Measurements from ENCODE around the gene VPS4A.

VPS4A gene

DNA sequence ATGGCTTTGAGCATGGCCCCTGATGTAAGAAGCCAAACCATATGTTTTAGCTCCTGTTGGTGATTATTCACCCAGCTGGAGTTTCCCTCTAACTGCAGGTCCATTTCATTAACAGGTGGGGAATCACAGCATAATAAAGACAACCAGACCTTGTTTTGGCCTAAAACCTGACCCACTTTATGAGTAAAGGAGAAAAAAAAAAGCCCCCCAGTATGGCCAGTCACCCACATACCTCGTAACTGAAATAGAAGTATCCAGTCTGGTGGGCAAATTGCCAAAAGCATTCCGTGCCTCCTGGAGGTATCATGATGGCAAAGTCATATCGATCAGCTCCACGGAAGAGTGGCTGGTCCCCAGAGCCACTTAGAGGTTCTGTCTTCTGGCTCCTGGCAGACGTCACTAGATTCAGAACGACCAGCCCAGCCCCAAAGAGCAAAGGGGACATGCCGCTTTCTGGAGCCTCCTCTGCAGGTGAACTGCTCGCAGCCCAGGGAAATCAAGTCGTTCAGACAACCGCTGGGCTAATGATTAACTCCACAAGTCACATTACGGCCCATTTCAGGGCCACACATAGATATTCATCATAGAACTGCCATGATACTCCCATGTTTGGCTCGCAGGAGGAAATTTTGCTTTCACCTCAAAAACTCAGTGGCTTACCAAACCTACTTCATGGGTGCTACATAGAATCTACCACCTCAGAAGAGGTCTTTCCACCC lies 40.3 kb downstream of the VPS4A start, which contains the start of gene TMED6:
Gene TMED6 (minus strand): TSS at position 478 of the 719 bp plus-strand sequence. CDS start 33 bp downstream, at position 445.
- no peak for TF ChIP-seq POLR2AphosphoS5 (IDR thresholded peaks at IDR 0.05; ENCODE audit: low read depth, low read length)
- TF ChIP-seq SIN3A (IDR thresholded peaks at IDR 0.05; ENCODE audit: borderline replicate concordance, insufficient read depth, low read length), result no peak
- TF ChIP-seq FOXP2 (optimal IDR thresholded peaks at IDR 0.05; ENCODE audit: borderline replicate concordance, extremely low read depth, extremely low read length, insufficient read depth), result no peak
- TF ChIP-seq, protein P1, sequence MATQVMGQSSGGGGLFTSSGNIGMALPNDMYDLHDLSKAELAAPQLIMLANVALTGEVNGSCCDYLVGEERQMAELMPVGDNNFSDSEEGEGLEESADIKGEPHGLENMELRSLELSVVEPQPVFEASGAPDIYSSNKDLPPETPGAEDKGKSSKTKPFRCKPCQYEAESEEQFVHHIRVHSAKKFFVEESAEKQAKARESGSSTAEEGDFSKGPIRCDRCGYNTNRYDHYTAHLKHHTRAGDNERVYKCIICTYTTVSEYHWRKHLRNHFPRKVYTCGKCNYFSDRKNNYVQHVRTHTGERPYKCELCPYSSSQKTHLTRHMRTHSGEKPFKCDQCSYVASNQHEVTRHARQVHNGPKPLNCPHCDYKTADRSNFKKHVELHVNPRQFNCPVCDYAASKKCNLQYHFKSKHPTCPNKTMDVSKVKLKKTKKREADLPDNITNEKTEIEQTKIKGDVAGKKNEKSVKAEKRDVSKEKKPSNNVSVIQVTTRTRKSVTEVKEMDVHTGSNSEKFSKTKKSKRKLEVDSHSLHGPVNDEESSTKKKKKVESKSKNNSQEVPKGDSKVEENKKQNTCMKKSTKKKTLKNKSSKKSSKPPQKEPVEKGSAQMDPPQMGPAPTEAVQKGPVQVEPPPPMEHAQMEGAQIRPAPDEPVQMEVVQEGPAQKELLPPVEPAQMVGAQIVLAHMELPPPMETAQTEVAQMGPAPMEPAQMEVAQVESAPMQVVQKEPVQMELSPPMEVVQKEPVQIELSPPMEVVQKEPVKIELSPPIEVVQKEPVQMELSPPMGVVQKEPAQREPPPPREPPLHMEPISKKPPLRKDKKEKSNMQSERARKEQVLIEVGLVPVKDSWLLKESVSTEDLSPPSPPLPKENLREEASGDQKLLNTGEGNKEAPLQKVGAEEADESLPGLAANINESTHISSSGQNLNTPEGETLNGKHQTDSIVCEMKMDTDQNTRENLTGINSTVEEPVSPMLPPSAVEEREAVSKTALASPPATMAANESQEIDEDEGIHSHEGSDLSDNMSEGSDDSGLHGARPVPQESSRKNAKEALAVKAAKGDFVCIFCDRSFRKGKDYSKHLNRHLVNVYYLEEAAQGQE (IDR thresholded peaks at IDR 0.05; ENCODE audit: insufficient read depth in 1 of 2, low read depth in 2 of 2, low read length in 2 of 2), result no peak
- TF ChIP-seq TAF1 (IDR thresholded peaks at IDR 0.05; ENCODE audit: borderline replicate concordance, insufficient read depth, low read length), result no peak

GRCh38 chr16:69363281-69363717 lies 52.1 kb downstream of the VPS4A start:
- TF ChIP-seq POLR2AphosphoS5 (IDR thresholded peaks at IDR 0.05; ENCODE audit: low read depth, low read length) (no peak), TAF1 (IDR thresholded peaks at IDR 0.05; ENCODE audit: borderline replicate concordance, insufficient read depth, low read length) (no peak), SIN3A (IDR thresholded peaks at IDR 0.05; ENCODE audit: borderline replicate concordance, insufficient read depth, low read length) (no peak), FOXP2 (optimal IDR thresholded peaks at IDR 0.05; ENCODE audit: borderline replicate concordance, extremely low read depth, extremely low read length, insufficient read depth) (no peak)
- TF ChIP-seq, protein P1 (IDR thresholded peaks at IDR 0.05; ENCODE audit: insufficient read depth in 1 of 2, low read depth in 2 of 2, low read length in 2 of 2), result no peak

DNA sequence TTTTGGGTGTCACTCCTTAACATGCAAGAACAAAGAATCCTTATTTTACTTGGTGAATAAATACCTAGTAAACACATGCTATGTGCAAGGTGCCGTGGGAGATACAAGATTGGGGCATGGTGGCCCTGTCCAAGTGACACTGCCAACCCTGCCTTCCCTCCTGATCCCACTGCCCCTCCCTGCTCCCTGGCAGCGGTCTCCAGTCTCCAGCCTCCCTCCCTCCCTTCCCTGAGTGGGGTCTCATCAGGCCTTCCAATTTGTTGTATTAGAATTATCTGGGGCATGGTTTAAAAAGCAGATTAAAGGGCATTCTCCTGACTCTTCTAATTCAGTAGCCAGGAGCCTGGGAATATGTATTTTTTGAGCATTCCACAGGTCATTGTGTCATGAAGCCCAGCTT lies 52.9 kb downstream of the VPS4A start:
- TF ChIP-seq FOXP2 (optimal IDR thresholded peaks at IDR 0.05; ENCODE audit: borderline replicate concordance, extremely low read depth, extremely low read length, insufficient read depth) (no peak), SIN3A (IDR thresholded peaks at IDR 0.05; ENCODE audit: borderline replicate concordance, insufficient read depth, low read length) (no peak), POLR2AphosphoS5 (IDR thresholded peaks at IDR 0.05; ENCODE audit: low read depth, low read length) (no peak), TAF1 (IDR thresholded peaks at IDR 0.05; ENCODE audit: borderline replicate concordance, insufficient read depth, low read length) (no peak)
- TF ChIP-seq, protein P1 (IDR thresholded peaks at IDR 0.05; ENCODE audit: insufficient read depth in 1 of 2, low read depth in 2 of 2, low read length in 2 of 2), result no peak

- TF ChIP-seq FOXP2 (optimal IDR thresholded peaks at IDR 0.05; ENCODE audit: borderline replicate concordance, extremely low read depth, extremely low read length, insufficient read depth), result no peak
- no peak for TF ChIP-seq POLR2AphosphoS5 (IDR thresholded peaks at IDR 0.05; ENCODE audit: low read depth, low read length)
- TF ChIP-seq, protein P1 (IDR thresholded peaks at IDR 0.05; ENCODE audit: insufficient read depth in 1 of 2, low read depth in 2 of 2, low read length in 2 of 2), result no peak
- no peak for TF ChIP-seq TAF1 (IDR thresholded peaks at IDR 0.05; ENCODE audit: borderline replicate concordance, insufficient read depth, low read length)
- no peak for TF ChIP-seq SIN3A (IDR thresholded peaks at IDR 0.05; ENCODE audit: borderline replicate concordance, insufficient read depth, low read length)
Measured at GRCh38 chr16:69365901-69366300, 54.8 kb downstream of the VPS4A start.
